HCT116 (cell line): Measurements from ENCODE around the gene UCN3. TPM values are rescaled to one million over a fixed set of nuclear protein-coding genes. Genes with fewer than 3 reads are reported as not detected.

ENCODE experiments used
- ATAC-seq: fragments of 200-7000 bp; cut with Tn5 transposase; 2 replicates; pipeline ENCODE4 v1.9.1; 2020; ENCODE audit warnings: mild to moderate bottlenecking, moderate library complexity
- BruUV-seq: library from RNA; stranded (reverse); fragments of 400-500 nt; replicated peaks from 2 replicates; lab custom pipeline; 2021; lab: Mats Ljungman, UMichigan
- CTCF ChIA-PET: fragments of 300-600 bp; sonication (Branson Sonifier 250); formaldehyde crosslinking; loops from one replicate; lab custom pipeline; 2021; ENCODE audit warnings: antibody characterized with exemption; lab: Charles Lee
- POLR2A ChIA-PET: fragments of 300-600, 350-600 bp; sonication (Branson Sonifier 250); formaldehyde crosslinking; loops from one replicate; lab custom pipeline; 2021; ENCODE audit warnings: antibody characterized with exemption; lab: Charles Lee
- RAD21 ChIA-PET, 2 experiments: fragments of 300-600 bp; sonication (Branson Sonifier 250); formaldehyde crosslinking; loops; one replicate each; lab custom pipeline; 2023; ENCODE audit warnings: low total read pairs in 2 of 2; ENCODE audit not compliant: uncharacterized antibody in 2 of 2, unreplicated experiment in 2 of 2, low non-redundant PET in 1 of 2; lab: Charles Lee
- DNase-seq: peaks from one replicate; pipeline ENCODE4 v3.0.0-alpha.2; 2010; ENCODE audit warnings: low read depth, low spot score
- H2AFZ ChIP-seq: fragments of 200-600 bp; shearing (Covaris generic), sonication (generic); 2 replicates; pipeline ENCODE4 v1.6.1; 2017; ENCODE audit warnings: low read depth, mixed run types, mixed read lengths, antibody characterized with exemption, low read length; ENCODE audit not compliant: poor library complexity, severe bottlenecking
- H3K27ac ChIP-seq: 2 replicates; pipeline ENCODE4 v1.5.1; 2012; ENCODE audit warnings: low read depth, low read length
- H3K27me3 ChIP-seq: fragments of 200-600 bp; sonication (generic); 2 replicates; pipeline ENCODE4 v1.6.1; 2016; ENCODE audit warnings: mixed run types, low read length, mixed read lengths; ENCODE audit not compliant: insufficient read depth
- H3K36me3 ChIP-seq, 2 experiments: fragments of 200-500 bp in 1 of 2; fragments of 200-600 bp in 1 of 2; sonication (Bioruptor generic) in 1 of 2; sonication (generic) in 1 of 2; 2 replicates each; pipeline versions ENCODE4 v1.5.1 to v1.6.1; 2014 to 2016; ENCODE audit warnings: low read length in 2 of 2, inconsistent platforms in 1 of 2, mixed read lengths in 1 of 2, mixed run types in 1 of 2; ENCODE audit not compliant: insufficient read depth in 2 of 2, control insufficient read depth in 1 of 2
- H3K4me1 ChIP-seq, 2 experiments: fragments of 200-600 bp in 1 of 2; sonication (generic) in 1 of 2; 2 replicates each; pipeline versions ENCODE4 v1.5.1 to v1.6.1; 2012 to 2017; ENCODE audit warnings: low read length in 2 of 2, inconsistent platforms in 1 of 2, mild to moderate bottlenecking in 1 of 2, mixed read lengths in 1 of 2, mixed run types in 1 of 2, moderate library complexity in 1 of 2; ENCODE audit not compliant: insufficient read depth in 2 of 2, control insufficient read depth in 1 of 2
- H3K4me2 ChIP-seq: fragments of 200-600 bp; sonication (generic); 2 replicates; pipeline ENCODE4 v1.6.1; 2017; ENCODE audit warnings: mixed run types, low read length, mixed read lengths
- H3K4me3 ChIP-seq, 2 experiments: fragments of 200-600 bp in 1 of 2; sonication (generic) in 1 of 2; replicated peaks in 1 of 2; 2 replicates each; pipeline ENCODE4 v1.5.1; 2011 to 2016; ENCODE audit warnings: low read length in 2 of 2, control low read depth in 1 of 2, low read depth in 1 of 2, mild to moderate bottlenecking in 1 of 2, mixed read lengths in 1 of 2, mixed run types in 1 of 2
- H3K79me2 ChIP-seq: fragments of 200-600 bp; sonication (generic); 2 replicates; pipeline ENCODE4 v1.6.1; 2017; ENCODE audit warnings: mild to moderate bottlenecking, mixed run types, low read length, moderate library complexity, mixed read lengths; ENCODE audit not compliant: insufficient read depth
- H3K9ac ChIP-seq: fragments of 200-600 bp; sonication (generic); 2 replicates; pipeline ENCODE4 v1.6.1; 2016; ENCODE audit warnings: low read length, mixed read lengths
- H3K9me2 ChIP-seq: fragments of 200-600 bp; sonication (generic), shearing (Covaris generic); 2 replicates; pipeline ENCODE4 v1.6.1; 2017; ENCODE audit warnings: mixed run types, mild to moderate bottlenecking, moderate library complexity; ENCODE audit not compliant: insufficient read depth
- H3K9me3 ChIP-seq, 2 experiments: fragments of 200-500 bp in 1 of 2; fragments of 200-600 bp in 1 of 2; sonication (Bioruptor generic) in 1 of 2; sonication (generic) in 1 of 2; 2 replicates each; pipeline ENCODE4 v1.6.1; 2014 to 2017; ENCODE audit warnings: low read length in 2 of 2, mixed read lengths in 2 of 2, inconsistent platforms in 1 of 2, low read depth in 1 of 2, mild to moderate bottlenecking in 1 of 2, mixed run types in 1 of 2, moderate library complexity in 1 of 2; ENCODE audit not compliant: control insufficient read depth in 1 of 2, insufficient read depth in 1 of 2
- H4K20me1 ChIP-seq: fragments of 200-600 bp; sonication (generic), shearing (Covaris generic); 2 replicates; pipeline ENCODE4 v1.6.1; 2017; ENCODE audit warnings: mixed run types, mild to moderate bottlenecking, moderate library complexity; ENCODE audit not compliant: insufficient read depth
- CBX3 ChIP-seq: IDR thresholded peaks from 2 replicates; pipeline ENCODE4 v1.6.1; 2012; ENCODE audit warnings: low read depth
- CEBPB ChIP-seq: IDR thresholded peaks from 2 replicates; pipeline ENCODE4 v1.6.1; 2012; ENCODE audit warnings: low read depth
- FOSL1 ChIP-seq: IDR thresholded peaks from 2 replicates; pipeline ENCODE4 v1.6.1; 2012; ENCODE audit warnings: low read depth
- RAD21 ChIP-seq: IDR thresholded peaks from 2 replicates; pipeline ENCODE4 v1.6.1; 2012; ENCODE audit warnings: low read depth, mild to moderate bottlenecking
- REST ChIP-seq: IDR thresholded peaks from 2 replicates; pipeline ENCODE4 v1.6.1; 2012; ENCODE audit warnings: low read depth
- SIN3A ChIP-seq: IDR thresholded peaks from 2 replicates; pipeline ENCODE4 v1.6.1; 2012; ENCODE audit warnings: low read depth
- SRF ChIP-seq: IDR thresholded peaks from 2 replicates; pipeline ENCODE4 v1.6.1; 2012; ENCODE audit warnings: low read depth
- TCF7L2 ChIP-seq: IDR thresholded peaks from 2 replicates; pipeline ENCODE4 v1.7.0; 2011; ENCODE audit warnings: borderline replicate concordance, inconsistent platforms; ENCODE audit not compliant: insufficient read depth, insufficient read length; ENCODE audit errors: extremely low read depth
- YY1 ChIP-seq: IDR thresholded peaks from 2 replicates; pipeline ENCODE4 v1.6.1; 2011; ENCODE audit warnings: low read length, low read depth, moderate library complexity, mild to moderate bottlenecking; ENCODE audit not compliant: insufficient replicate concordance; ENCODE audit errors: extremely low read depth
- ZFX ChIP-seq: fragments of 450-650 bp; IDR thresholded peaks from 2 replicates; pipeline ENCODE4 v1.6.1; 2017
- intact Hi-C: fragments of 100-400 bp; cut with micrococcal nuclease; formaldehyde crosslinking; loops from 2 replicates; pipeline ENCODE4 v1.10.0; 2022
- total RNA-seq: library from RNA; stranded (reverse); gene quantifications from one replicate; pipeline ENCODE4 v1.2.1, GENCODE V29; 2021; ENCODE audit not compliant: unreplicated experiment

The UCN3 gene
- total RNA-seq, 1 experiment from 2014 or later, result not detected

- ATAC-seq, result no peak
These were observed 25.9 kb downstream of the UCN3 start for GRCh38 chr10:5390607-5391205.

More at GRCh38 chr10:5390607-5391205, 25.9 kb downstream of the UCN3 start:
- ChIA-PET CTCF (no interaction called here), RAD21 (no interaction called here), POLR2A (no interaction called here)
- Histone ChIP-seq H3K4me1 (no peaks in the 10 kb centered on the region), H3K27ac (no peak overlapping the region), H2AFZ (no peak overlapping the region), H3K9me2 (no peaks in the 10 kb centered on the region), H3K79me2 (no peaks in the 10 kb centered on the region), H3K4me2 (no peak overlapping the region), H3K9ac (no peak overlapping the region), H3K36me3 (no peaks in the 10 kb centered on the region), H3K27me3 (no peaks in the 10 kb centered on the region), H4K20me1 (no peaks in the 10 kb centered on the region), H3K4me3 (no peak overlapping the region), H3K9me3 (peaks cover 11 to 16% of the 10 kb centered on the region in 2 experiments; a peak in 3 of 4 replicates)
- no peak for DNase-seq
- intact Hi-C loops, result no loop called here
- no TSS peak for BruUV-seq
- TF ChIP-seq RAD21 (no peak), CEBPB (0 out of 2 replicates have a peak, but pooled peaks have one; percentile 22), YY1 (no peak), ZFX (no peak), SRF (no peak), TCF7L2 (no peak), FOSL1 (no peak), REST (no peak), CBX3 (peak; percentile 81; the same call in 1 of the 2 replicates), SIN3A (no peak)
